ENCODE results near the gene ELP4. TPM values are rescaled to one million over a fixed set of nuclear protein-coding genes. Genes with fewer than 3 reads are reported as not detected.
"Not testable (repeated sequence)": the region's sequence is repeated elsewhere in the genome, so short reads cannot be mapped to it uniquely, and the experiment has no call there.

Gene ELP4
- total RNA-seq, 1 donor from 2014 or later = 12.7 TPM

GRCh38 chr11:31699066-31699465 is 189.5 kb downstream of the ELP4 start:
- no peak for DNase-seq (ENCODE audit: low read depth in 2 of 2)

- peak in 1 of 2 donors; percentile 4 for DNase-seq (ENCODE audit: low read depth in 2 of 2)
These were observed 193.4 kb downstream of the ELP4 start for GRCh38 chr11:31702966-31703365.

- no peak for DNase-seq (ENCODE audit: low read depth in 2 of 2)
These were observed 196.8 kb downstream of the ELP4 start for GRCh38 chr11:31706357-31706756.

- peak in 1 of 2 donors; percentile 26 for DNase-seq (ENCODE audit: low read depth in 2 of 2)
These were observed 201.6 kb downstream of the ELP4 start for GRCh38 chr11:31711137-31711536.

- DNase-seq (ENCODE audit: low read depth in 2 of 2) = no peak
These were observed 203.3 kb downstream of the ELP4 start for GRCh38 chr11:31712851-31713250.

GRCh38 chr11:31714840-31715239 is 205.3 kb downstream of the ELP4 start:
- no peak for DNase-seq (ENCODE audit: low read depth in 2 of 2)

GRCh38 chr11:31720225-31720624 is 210.7 kb downstream of the ELP4 start:
- peak in 1 of 2 donors; percentile 19 for DNase-seq (ENCODE audit: low read depth in 2 of 2)

GRCh38 chr11:31720671-31721365 is 211.3 kb downstream of the ELP4 start:
- DNase-seq (ENCODE audit: low read depth in 2 of 2) = no peak

- DNase-seq (ENCODE audit: low read depth in 2 of 2) = no peak
These were observed 213.2 kb downstream of the ELP4 start for GRCh38 chr11:31722754-31723153.

- DNase-seq (ENCODE audit: low read depth in 2 of 2) = no peak
These were observed 215.6 kb downstream of the ELP4 start for GRCh38 chr11:31725176-31725575.

GRCh38 chr11:31728432-31728831 is 218.9 kb downstream of the ELP4 start:
- DNase-seq (ENCODE audit: low read depth in 2 of 2) = no peak

GRCh38 chr11:31740131-31740530 is 230.6 kb downstream of the ELP4 start:
- no peak for DNase-seq (ENCODE audit: low read depth in 2 of 2)

GRCh38 chr11:31740731-31741368 is 231.3 kb downstream of the ELP4 start:
- DNase-seq (ENCODE audit: low read depth in 2 of 2) = not testable (repeated sequence)

- no peak for DNase-seq (ENCODE audit: low read depth in 2 of 2)
These were observed 238.0 kb downstream of the ELP4 start for GRCh38 chr11:31747581-31747980.

GRCh38 chr11:31757260-31757835 is 247.8 kb downstream of the ELP4 start:
- no peak for DNase-seq (ENCODE audit: low read depth in 2 of 2)

- no peak for DNase-seq (ENCODE audit: low read depth in 2 of 2)
These were observed 252.1 kb downstream of the ELP4 start for GRCh38 chr11:31761636-31762035.

GRCh38 chr11:31763296-31763695 is 253.7 kb downstream of the ELP4 start:
- DNase-seq (ENCODE audit: low read depth in 2 of 2) = no peak

- no peak for DNase-seq (ENCODE audit: low read depth in 2 of 2)
These were observed 254.7 kb downstream of the ELP4 start for GRCh38 chr11:31764261-31764660.

GRCh38 chr11:31764766-31765165 is 255.2 kb downstream of the ELP4 start:
- no peak for DNase-seq (ENCODE audit: low read depth in 2 of 2)

- no peak for DNase-seq (ENCODE audit: low read depth in 2 of 2)
These were observed 257.5 kb downstream of the ELP4 start for GRCh38 chr11:31767066-31767465.

GRCh38 chr11:31767685-31768084 is 258.1 kb downstream of the ELP4 start:
- DNase-seq (ENCODE audit: low read depth in 2 of 2) = no peak

- DNase-seq (ENCODE audit: low read depth in 2 of 2) = no peak
These were observed 259.4 kb downstream of the ELP4 start for GRCh38 chr11:31768749-31769640.
